ENCODE data around the gene FOXD3.

Gene FOXD3

DNA sequence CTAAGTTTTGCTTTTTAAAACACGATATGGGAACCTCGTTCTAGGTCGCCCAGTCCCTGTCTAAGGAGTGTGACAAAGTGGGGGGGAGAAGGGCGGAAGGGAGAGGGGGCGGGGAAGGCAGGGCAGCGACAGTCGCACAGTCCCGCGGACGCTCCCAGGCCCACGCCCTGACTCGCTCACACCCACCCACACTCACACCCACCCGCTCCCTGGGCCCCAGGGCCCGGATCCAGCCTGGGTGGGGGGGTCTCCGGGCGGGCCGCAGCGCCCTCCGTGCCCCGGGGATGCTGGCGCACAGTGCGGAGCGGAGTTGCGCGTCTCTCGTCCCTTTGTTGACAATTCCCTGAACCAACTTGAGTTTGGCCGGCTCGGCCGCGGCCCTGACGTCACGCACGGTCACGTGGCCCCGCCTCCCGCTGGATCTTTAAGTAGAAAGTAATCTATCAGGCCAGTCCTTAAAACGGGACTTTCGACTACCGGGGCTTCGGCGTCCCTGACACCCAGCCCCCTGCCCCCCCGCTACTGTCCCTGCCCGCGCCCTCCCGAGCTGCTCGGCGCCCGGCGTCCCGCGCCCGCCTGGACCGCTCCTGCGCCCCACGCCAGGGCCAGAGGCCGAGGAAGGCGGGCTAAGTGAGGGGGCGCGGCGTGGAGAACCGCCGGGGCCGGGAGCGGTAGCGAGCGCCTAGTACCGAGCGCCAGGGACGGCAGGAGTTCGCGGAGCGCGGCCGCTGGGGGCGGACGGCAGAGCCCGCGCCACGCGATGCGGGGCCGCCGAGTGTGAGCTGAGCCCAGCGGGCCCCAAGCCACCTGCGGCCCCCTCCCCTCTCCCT is at the start of gene FOXD3:
FOXD3 (plus strand) TSS at position 454 of the 830 bp plus-strand sequence. CDS start 492 bp downstream, outside the sequence.
- FAIRE-seq = no peak

DNA sequence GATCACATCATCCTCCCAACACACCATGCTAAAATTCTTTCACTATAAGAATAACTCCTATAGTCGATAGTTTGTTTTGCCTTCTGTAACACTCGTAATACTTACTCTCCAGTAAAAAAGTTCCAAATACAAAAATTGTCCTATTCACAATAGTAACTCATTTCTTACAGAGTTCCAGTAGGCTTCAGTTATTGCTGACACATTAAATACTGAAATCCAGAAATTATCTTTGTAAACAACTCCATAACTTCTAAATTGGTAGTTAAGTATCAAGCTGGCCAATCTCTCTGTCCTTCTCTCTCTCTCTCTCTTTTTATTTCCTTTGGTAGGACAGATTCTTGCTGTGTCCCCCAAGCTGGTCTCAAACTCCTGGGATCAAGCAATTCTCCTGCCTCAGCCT is 49.6 kb upstream of the FOXD3 start:
- no peak for FAIRE-seq

DNA sequence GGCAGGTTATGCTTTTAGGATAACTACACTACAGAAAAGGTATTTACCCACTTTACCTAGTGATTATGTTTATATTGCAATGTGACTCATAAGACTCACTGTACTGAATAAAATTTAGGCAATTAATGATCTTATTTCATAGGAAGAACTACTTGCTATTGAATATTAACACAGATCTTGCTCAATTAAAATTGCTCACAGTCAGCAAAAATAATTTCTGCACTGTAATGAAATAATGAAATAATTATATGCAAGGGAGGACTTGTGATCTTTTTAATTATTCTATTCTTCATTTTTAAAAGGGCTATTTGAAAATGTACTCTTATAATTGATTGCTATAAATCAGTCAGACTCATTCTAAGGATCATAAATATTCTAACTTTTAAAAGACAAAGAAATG is 48.0 kb upstream of the FOXD3 start:
- no peak for FAIRE-seq

GRCh38 chr1:63274979-63275378 is 47.4 kb upstream of the FOXD3 start:
- FAIRE-seq = no peak

- no peak for FAIRE-seq
Measured at GRCh38 chr1:63276624-63277023, 45.7 kb upstream of the FOXD3 start.

DNA sequence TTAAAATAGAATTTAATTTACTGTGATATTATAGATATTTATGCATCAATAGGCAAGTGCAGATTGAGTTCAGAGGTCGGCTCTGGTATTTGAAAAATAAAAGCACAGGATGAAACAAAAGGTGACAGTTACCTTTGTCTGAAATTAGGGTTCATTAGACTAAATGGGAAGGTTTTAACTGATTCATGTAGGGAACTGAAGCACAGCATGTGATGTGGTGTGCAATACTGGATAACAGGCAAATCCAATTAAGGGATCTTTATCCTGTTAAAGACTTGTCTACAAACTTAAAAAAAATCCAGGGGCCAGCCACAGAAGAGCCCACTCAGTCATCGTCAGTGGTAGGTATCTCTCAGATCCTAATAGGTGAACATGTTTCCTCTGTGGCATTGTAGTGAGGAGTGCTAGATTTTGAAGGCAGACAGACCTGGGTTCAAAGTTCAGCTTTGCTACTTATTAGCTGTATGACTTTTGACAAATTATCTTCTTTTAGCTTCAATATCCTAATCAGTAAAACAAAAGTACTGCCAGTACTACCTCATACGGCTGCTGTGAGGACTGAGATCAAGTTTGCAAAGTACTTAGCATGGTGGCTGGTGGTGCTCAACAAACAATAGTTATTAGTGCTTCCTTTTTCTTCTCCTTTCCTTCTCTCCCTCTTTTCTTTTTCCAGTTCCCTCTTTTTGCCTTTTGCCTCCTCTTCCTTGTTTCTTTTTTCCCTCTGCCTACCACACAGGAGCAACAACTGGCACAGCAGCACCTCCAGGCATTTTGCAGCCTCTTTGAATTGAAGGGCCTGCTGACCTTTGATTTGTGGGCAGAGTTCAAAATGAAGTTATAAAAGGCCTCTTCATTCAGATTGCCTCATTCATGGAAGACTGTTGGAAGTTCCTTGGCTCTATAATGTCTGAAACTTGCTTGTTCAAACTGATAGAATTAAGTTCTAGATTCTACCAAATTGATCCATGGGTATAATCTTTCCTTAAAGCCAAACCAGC is 44.9 kb upstream of the FOXD3 start:
- FAIRE-seq = no peak

- no peak for FAIRE-seq
Measured at GRCh38 chr1:63281753-63282152, 40.6 kb upstream of the FOXD3 start.

DNA sequence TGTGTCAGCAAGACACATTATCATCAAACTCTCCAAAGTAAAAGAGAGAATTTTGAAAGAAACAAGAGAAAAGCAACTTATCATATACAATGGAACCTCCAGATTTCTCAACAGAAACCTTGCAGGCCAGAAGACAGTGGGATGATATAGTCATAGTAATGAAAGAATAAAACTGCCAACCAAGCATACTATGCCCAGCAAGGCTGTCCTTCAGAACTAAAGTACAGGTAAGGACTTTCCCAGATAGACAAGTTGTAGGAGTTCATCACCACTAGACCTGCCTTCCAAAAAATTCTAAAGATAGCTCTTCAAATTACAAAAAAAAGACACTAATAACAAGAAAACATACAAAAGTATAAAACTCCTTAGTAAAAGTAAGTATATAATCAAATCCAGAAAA is 33.2 kb upstream of the FOXD3 start:
- FAIRE-seq = no peak

GRCh38 chr1:63294803-63295594 is 27.4 kb upstream of the FOXD3 start:
- FAIRE-seq = no peak

GRCh38 chr1:63304410-63304809 is 18.0 kb upstream of the FOXD3 start:
- no peak for FAIRE-seq

DNA sequence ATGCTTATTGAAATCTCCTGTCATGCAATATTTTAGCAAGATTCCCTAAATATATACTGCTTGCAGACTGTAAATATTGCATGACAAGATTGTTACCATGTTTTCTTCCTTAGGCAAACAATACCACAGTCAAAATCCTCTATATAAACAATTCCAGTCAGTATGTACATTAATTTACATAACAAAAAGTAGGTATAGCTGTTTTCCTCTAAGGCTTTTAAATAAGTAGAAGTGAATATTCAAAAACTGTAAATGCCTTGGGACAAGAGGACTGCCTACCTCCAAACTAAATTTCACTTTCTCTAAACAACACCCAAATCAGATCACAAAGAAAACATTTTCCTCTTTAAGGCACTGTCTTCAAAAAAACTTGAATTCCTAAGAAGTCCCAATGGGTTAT is 17.3 kb upstream of the FOXD3 start:
- FAIRE-seq = no peak

- FAIRE-seq = no peak
Measured at GRCh38 chr1:63307196-63307794, 15.1 kb upstream of the FOXD3 start.

DNA sequence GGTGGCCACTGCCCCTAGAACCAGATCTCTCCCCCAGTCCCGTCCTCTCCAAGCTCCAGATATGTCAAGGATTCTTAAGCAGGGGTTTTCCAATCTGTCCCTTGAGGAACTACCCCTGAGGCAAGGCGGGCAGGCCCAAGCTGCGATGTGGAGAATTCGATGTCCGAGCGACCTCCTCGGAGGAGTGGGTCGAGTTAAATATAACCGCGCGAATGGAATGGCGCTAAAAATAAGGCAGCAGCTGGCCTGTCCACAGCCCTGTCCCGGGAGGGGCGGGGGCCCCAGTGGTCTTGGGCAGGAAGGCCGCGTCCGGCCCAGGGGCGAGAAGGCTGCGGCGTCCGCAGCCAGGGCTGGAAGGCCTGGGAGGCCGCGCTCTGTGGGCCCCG is 5.8 kb upstream of the FOXD3 start:
- FAIRE-seq = no peak

- FAIRE-seq = no peak
Measured at GRCh38 chr1:63316984-63317816, 5.2 kb upstream of the FOXD3 start.

- no peak for FAIRE-seq
Measured at GRCh38 chr1:63317817-63318152, 4.6 kb upstream of the FOXD3 start.

- no peak for FAIRE-seq
Measured at GRCh38 chr1:63318201-63318979, 4.0 kb upstream of the FOXD3 start.

DNA sequence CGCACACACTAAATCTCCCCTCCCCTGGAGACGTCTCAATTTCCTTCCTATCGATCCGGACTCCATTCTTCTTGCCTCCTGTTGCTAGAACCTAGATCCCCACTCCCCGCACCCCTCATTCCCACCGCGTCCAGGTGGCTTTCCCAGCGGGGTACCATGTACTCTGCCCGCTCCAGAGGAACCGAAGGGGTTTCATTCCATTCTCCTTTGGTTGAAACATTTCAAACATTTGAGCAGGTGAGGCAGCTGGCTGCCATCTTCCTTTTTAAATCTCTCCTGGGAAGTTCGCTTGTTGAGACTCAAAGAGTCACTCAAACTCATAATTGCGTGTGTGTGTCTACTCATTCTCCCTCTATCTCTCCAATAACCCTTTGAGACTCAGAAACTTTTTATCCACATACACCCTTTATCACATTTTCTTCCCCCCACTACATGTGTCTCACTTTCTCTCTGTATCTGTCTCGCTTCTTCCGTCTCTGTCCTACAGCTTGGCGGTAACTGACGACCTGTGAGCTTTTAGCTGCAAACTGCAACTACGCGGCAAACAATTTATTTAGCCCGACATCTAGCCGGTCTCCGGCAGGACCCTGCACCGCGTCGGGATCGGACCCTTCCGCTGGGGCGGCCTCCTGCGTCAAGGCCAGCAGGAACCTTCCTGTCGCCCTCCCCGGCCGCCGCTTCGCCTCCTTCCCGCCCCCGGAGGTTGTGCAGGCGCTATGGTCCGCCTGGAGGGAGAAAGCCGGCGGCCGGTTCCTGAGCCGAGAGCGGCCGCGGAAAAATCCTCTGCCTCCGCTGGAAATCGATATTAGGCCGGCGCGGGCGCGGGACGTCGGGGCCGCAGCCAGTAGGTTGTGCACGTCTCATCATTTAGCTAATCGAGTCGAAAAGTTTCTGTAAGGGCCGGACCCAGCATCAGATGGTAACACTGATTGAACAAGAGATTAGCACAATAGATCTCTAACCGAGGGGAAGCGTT is 3.0 kb upstream of the FOXD3 start:
- no peak for FAIRE-seq

DNA sequence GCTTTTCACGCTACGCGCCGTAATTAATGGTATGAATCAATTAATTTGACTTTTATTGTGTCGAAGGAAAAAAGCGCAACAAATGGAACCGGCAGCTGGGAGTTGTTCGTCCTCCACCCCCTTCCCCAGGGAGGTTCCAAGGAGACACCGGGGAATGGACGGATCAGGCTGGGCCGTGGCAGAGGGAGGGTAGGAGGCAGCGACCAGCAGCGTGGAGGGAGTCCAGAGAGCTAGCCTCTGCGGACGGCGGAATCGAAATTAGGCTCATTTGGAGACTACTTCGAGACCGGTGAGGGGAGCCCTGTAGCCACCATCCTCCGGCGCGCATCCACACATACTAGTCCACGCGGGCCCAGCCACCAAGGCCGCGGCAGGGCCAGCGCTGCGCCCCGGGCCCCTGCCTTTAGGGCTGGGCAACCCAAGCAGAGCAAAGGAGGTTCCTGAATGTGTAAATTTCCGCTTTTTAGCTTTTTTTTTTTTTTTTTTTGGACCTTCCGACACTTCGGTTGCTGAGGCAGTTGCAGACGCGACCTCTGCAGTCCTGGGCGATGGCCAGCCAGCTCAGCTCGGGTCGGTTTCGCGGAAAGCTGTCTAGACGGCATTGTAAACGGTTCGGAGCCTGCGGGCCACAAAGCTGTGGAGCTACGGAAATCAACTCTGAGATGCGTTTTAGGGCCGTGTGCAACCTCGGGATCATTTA is 2.2 kb upstream of the FOXD3 start:
- no peak for FAIRE-seq
